GM23338 (cell line): ENCODE results near the gene RAB3IP. TPM values are rescaled to one million over a fixed set of nuclear protein-coding genes. Genes with fewer than 3 reads are reported as not detected.

Experiments used
- ATAC-seq: fragments of 200-7000 bp; cut with Tn5 transposase; 3 replicates; pipeline ENCODE4 v1.9.1; 2020
- DNase-seq: peaks from one replicate; pipeline ENCODE4 v3.0.0-alpha.2; 2015; ENCODE audit warnings: low spot score
- H2AFZ ChIP-seq: fragments of 200-600 bp; sonication (generic); 2 replicates; pipeline ENCODE4 v1.8.0; 2016; ENCODE audit warnings: antibody characterized with exemption, mild to moderate bottlenecking, moderate library complexity
- H3F3A ChIP-seq: fragments of 200-600 bp; sonication (generic); replicated peaks from 2 replicates; pipeline ENCODE4 v1.8.0; 2017; ENCODE audit warnings: antibody characterized with exemption, mixed run types, low read depth
- H3K27ac ChIP-seq: fragments of 200-600 bp; sonication (generic); 2 replicates; pipeline ENCODE4 v1.6.1; 2016; ENCODE audit warnings: low read depth
- H3K27me3 ChIP-seq: fragments of 200-600 bp; sonication (generic); 2 replicates; pipeline ENCODE4 v1.8.0; 2016; ENCODE audit warnings: mild to moderate bottlenecking, mixed run types, moderate library complexity; ENCODE audit not compliant: insufficient read depth
- H3K36me3 ChIP-seq: fragments of 200-600 bp; sonication (generic); 2 replicates; pipeline ENCODE4 v1.8.0; 2016; ENCODE audit warnings: mild to moderate bottlenecking; ENCODE audit not compliant: insufficient read depth
- H3K4me1 ChIP-seq: fragments of 200-600 bp; sonication (generic); 2 replicates; pipeline ENCODE4 v1.8.0; 2016; ENCODE audit warnings: mild to moderate bottlenecking, moderate library complexity; ENCODE audit not compliant: insufficient read depth
- H3K4me2 ChIP-seq: fragments of 200-600 bp; sonication (generic); 2 replicates; pipeline ENCODE4 v1.7.1; 2017; ENCODE audit warnings: mixed run types
- H3K4me3 ChIP-seq: fragments of 200-600 bp; sonication (generic); 2 replicates; pipeline ENCODE4 v1.6.1; 2016; ENCODE audit warnings: mixed run types
- H3K79me2 ChIP-seq: fragments of 200-600 bp; sonication (generic); replicated peaks from 2 replicates; pipeline ENCODE4 v1.8.0; 2017; ENCODE audit warnings: mild to moderate bottlenecking; ENCODE audit not compliant: insufficient read depth
- H3K9me2 ChIP-seq: fragments of 200-600 bp; sonication (generic); 2 replicates; pipeline ENCODE4 v1.8.0; 2017; ENCODE audit not compliant: insufficient read depth
- H4K20me1 ChIP-seq: fragments of 200-600 bp; sonication (generic); replicated peaks from 2 replicates; pipeline ENCODE4 v1.8.0; 2017; ENCODE audit warnings: mild to moderate bottlenecking; ENCODE audit not compliant: insufficient read depth
- H3K27ac Mint-ChIP-seq: 2 replicates; pipeline ENCODE4 v1.8.0; 2020; ENCODE audit warnings: inconsistent platforms, mild to moderate bottlenecking, moderate library complexity, mixed read lengths
- H3K27me3 Mint-ChIP-seq: 3 replicates; pipeline ENCODE4 v1.8.0; 2022; ENCODE audit warnings: low read depth, mild to moderate bottlenecking, moderate library complexity, mixed read lengths, inconsistent platforms; ENCODE audit not compliant: insufficient read depth, poor library complexity
- H3K36me3 Mint-ChIP-seq: 3 replicates; pipeline ENCODE4 v1.8.0; 2021; ENCODE audit warnings: low read depth, mild to moderate bottlenecking, inconsistent platforms, moderate library complexity, mixed read lengths
- H3K4me1 Mint-ChIP-seq: 3 replicates; pipeline ENCODE4 v1.8.0; 2020; ENCODE audit warnings: mild to moderate bottlenecking, inconsistent platforms, mixed read lengths
- H3K4me3 Mint-ChIP-seq: 3 replicates; pipeline ENCODE4 v1.8.0; 2021; ENCODE audit warnings: moderate library complexity, mild to moderate bottlenecking, inconsistent platforms, mixed read lengths
- H3K9me3 Mint-ChIP-seq: 3 replicates; pipeline ENCODE4 v1.8.0; 2020; ENCODE audit warnings: moderate library complexity, mild to moderate bottlenecking, inconsistent platforms, mixed read lengths
- CTCF ChIP-seq, 2 experiments: fragments of 200-600 bp in 1 of 2; sonication (generic) in 1 of 2; conservative IDR thresholded peaks; 2 replicates each; pipeline versions ENCODE4 v1.5.1 to v1.6.1; 2016 to 2017; ENCODE audit warnings: antibody characterized with exemption in 2 of 2, low read depth in 2 of 2, mild to moderate bottlenecking in 2 of 2, moderate library complexity in 1 of 2
- EZH2phosphoT487 ChIP-seq: fragments of 200-600 bp; sonication (generic); IDR thresholded peaks from one replicate; pipeline ENCODE4 v1.8.1; 2018; ENCODE audit warnings: antibody characterized with exemption; ENCODE audit not compliant: unreplicated experiment
- REST ChIP-seq: IDR thresholded peaks from one replicate; pipeline ENCODE4 v1.6.1; 2018; ENCODE audit warnings: antibody characterized with exemption; ENCODE audit not compliant: unreplicated experiment
- STAT1 ChIP-seq: IDR thresholded peaks from one replicate; pipeline ENCODE4 v1.6.1; 2016; ENCODE audit warnings: antibody characterized with exemption; ENCODE audit not compliant: unreplicated experiment
- ZNF331 ChIP-seq: fragments of 250-450 bp; sonication (Bioruptor Pico); IDR thresholded peaks from 2 replicates; pipeline ENCODE4 v1.5.0; 2020; ENCODE audit warnings: low read depth, mild to moderate bottlenecking, moderate library complexity
- ZNF462 ChIP-seq: fragments of 250-450 bp; sonication (Bioruptor Pico); IDR thresholded peaks from 2 replicates; pipeline ENCODE4 v1.5.0; 2020; ENCODE audit warnings: mild to moderate bottlenecking, moderate library complexity
- polyA plus RNA-seq: library from polyadenylated mRNA; unstranded; fragments of >200 nt; fragmentation: Nextera tagmentation; extraction: Ambion mirVana; gene quantifications from 2 replicates; pipeline ENCODE4 v1.2.1, GENCODE V29; 2016
- total RNA-seq: library from RNA; depleted of rRNA; stranded (reverse); fragments of >200 nt; shearing (Covaris generic); gene quantifications from 2 replicates; pipeline ENCODE4 v1.2.3, GENCODE V29; 2014

RAB3IP gene
- total and polyA plus RNA-seq, 2 experiments from 2014 or later, result 48.6 TPM

- TF ChIP-seq EZH2phosphoT487 (no peak), ZNF331 (CRISPR knock-in tag) (no peak)
Observed at GRCh38 chr12:69821456-69822159, 82.9 kb downstream of the RAB3IP start (continued).

- no peaks in the 10 kb centered on the region for H3K36me3 ChIP-seq
- ATAC-seq (no peak; the same call in 2 of the 3 replicates), DNase-seq (no peak)
- no peak for TF ChIP-seq ZNF462
- no peak for TF ChIP-seq REST
- no peak for TF ChIP-seq EZH2phosphoT487
- TF ChIP-seq CTCF (conservative IDR thresholded peaks at IDR 0.05; ENCODE audit: low read depth in 2 of 2), result no peak
- TF ChIP-seq STAT1, result no peak
- no peak overlapping the region for H3K4me3 Mint-ChIP-seq
- no peaks in the 10 kb centered on the region for H3K79me2 ChIP-seq
- H3K9me3 Mint-ChIP-seq, result no peaks in the 10 kb centered on the region
- no peaks in the 10 kb centered on the region for H3K36me3 Mint-ChIP-seq
- no peak overlapping the region for H3K27ac ChIP-seq
- no peak overlapping the region for H3K4me2 ChIP-seq
- H2AFZ ChIP-seq, result no peak overlapping the region
- H3K27ac Mint-ChIP-seq, result no peak overlapping the region
- H3K4me3 ChIP-seq, result no peak overlapping the region
- no peaks in the 10 kb centered on the region for H3F3A ChIP-seq
- H3K4me1 ChIP-seq, result no peaks in the 10 kb centered on the region; the same call in 1 of the 2 replicates
- peaks cover 10% of the 10 kb centered on the region; the same call in 2 of the 3 replicates for H3K4me1 Mint-ChIP-seq
- no peaks in the 10 kb centered on the region for H3K27me3 ChIP-seq
- no peaks in the 10 kb centered on the region for H3K9me2 ChIP-seq
- H4K20me1 ChIP-seq, result no peaks in the 10 kb centered on the region
- peaks cover 2% of the 10 kb centered on the region for H3K27me3 Mint-ChIP-seq
Observed at GRCh38 chr12:69822201-69822860, 83.7 kb downstream of the RAB3IP start.
